ENCODE measurements around the gene RICTOR. TPM values are rescaled to one million over a fixed set of nuclear protein-coding genes. Genes with fewer than 3 reads are reported as not detected.

Gene RICTOR
- total RNA-seq, 1 experiment from 2014 or later, result 41.1 TPM

GRCh38 chr5:38926121-38926520 lies 148.1 kb downstream of the RICTOR start:
- no peak for TF ChIP-seq CTCF (IDR thresholded peaks at IDR 0.05; ENCODE audit: unreplicated experiment)
- Mint-ChIP-seq H3K4me3 (ENCODE audit: low read depth, unreplicated experiment) (no peak overlapping the region), H3K9me3 (ENCODE audit: low read depth, unreplicated experiment) (no peaks in the 10 kb centered on the region), H3K27ac (ENCODE audit: unreplicated experiment) (no peak overlapping the region), H3K4me1 (ENCODE audit: low read depth, unreplicated experiment) (no peaks in the 10 kb centered on the region), H3K27me3 (ENCODE audit: unreplicated experiment) (no peaks in the 10 kb centered on the region), H3K36me3 (ENCODE audit: insufficient read depth, unreplicated experiment) (peaks cover 14% of the 10 kb centered on the region)
- intact Hi-C loops (cut with micrococcal nuclease; ENCODE audit: unreplicated experiment), result no loop called here
- no TSS peak for BruUV-seq (replicated peaks)
- DNase-seq, result no peak
- CTCF ChIA-PET, result no interaction called here

- no peaks in the 10 kb centered on the region for H3K4me1 Mint-ChIP-seq (ENCODE audit: low read depth, unreplicated experiment)
- no peak overlapping the region for H3K27ac Mint-ChIP-seq (ENCODE audit: unreplicated experiment)
- no peak for DNase-seq
- TF ChIP-seq CTCF (IDR thresholded peaks at IDR 0.05; ENCODE audit: unreplicated experiment), result no peak
- no peaks in the 10 kb centered on the region for H3K27me3 Mint-ChIP-seq (ENCODE audit: unreplicated experiment)
- intact Hi-C loops (cut with micrococcal nuclease; ENCODE audit: unreplicated experiment), result no loop called here
- no peaks in the 10 kb centered on the region for H3K9me3 Mint-ChIP-seq (ENCODE audit: low read depth, unreplicated experiment)
- CTCF ChIA-PET, result no interaction called here
- peaks cover 14% of the 10 kb centered on the region for H3K36me3 Mint-ChIP-seq (ENCODE audit: insufficient read depth, unreplicated experiment)
- no TSS peak for BruUV-seq (replicated peaks)
- H3K4me3 Mint-ChIP-seq (ENCODE audit: low read depth, unreplicated experiment), result no peak overlapping the region
Observed at GRCh38 chr5:38925154-38925925, 148.9 kb downstream of the RICTOR start.

GRCh38 chr5:38923661-38924451 lies 150.3 kb downstream of the RICTOR start:
- Mint-ChIP-seq H3K4me1 (ENCODE audit: low read depth, unreplicated experiment) (no peaks in the 10 kb centered on the region), H3K27ac (ENCODE audit: unreplicated experiment) (no peak overlapping the region), H3K4me3 (ENCODE audit: low read depth, unreplicated experiment) (no peak overlapping the region), H3K36me3 (ENCODE audit: insufficient read depth, unreplicated experiment) (peaks cover 17% of the 10 kb centered on the region), H3K27me3 (ENCODE audit: unreplicated experiment) (no peaks in the 10 kb centered on the region), H3K9me3 (ENCODE audit: low read depth, unreplicated experiment) (no peaks in the 10 kb centered on the region)
- no TSS peak for BruUV-seq (replicated peaks)
- DNase-seq, result no peak
- no peak for TF ChIP-seq CTCF (IDR thresholded peaks at IDR 0.05; ENCODE audit: unreplicated experiment)
- intact Hi-C loops (cut with micrococcal nuclease; ENCODE audit: unreplicated experiment), result loop anchor here (2.0 to 5.0 kb wide), 3 partner anchors 77 to 482 kb away; partner anchors contain the start of gene OSMR
- CTCF ChIA-PET, result no interaction called here

GRCh38 chr5:38922199-38922598 lies 152.0 kb downstream of the RICTOR start:
- no peak overlapping the region for H3K27ac Mint-ChIP-seq (ENCODE audit: unreplicated experiment)
- H3K27me3 Mint-ChIP-seq (ENCODE audit: unreplicated experiment), result no peaks in the 10 kb centered on the region
- no peaks in the 10 kb centered on the region for H3K9me3 Mint-ChIP-seq (ENCODE audit: low read depth, unreplicated experiment)
- DNase-seq, result peak; percentile 66
- BruUV-seq (replicated peaks), result no TSS peak
- H3K4me1 Mint-ChIP-seq (ENCODE audit: low read depth, unreplicated experiment), result no peaks in the 10 kb centered on the region
- H3K4me3 Mint-ChIP-seq (ENCODE audit: low read depth, unreplicated experiment), result no peak overlapping the region
- peak; percentile 81 for TF ChIP-seq CTCF (IDR thresholded peaks at IDR 0.05; ENCODE audit: unreplicated experiment)
- CTCF ChIA-PET, result interaction anchor here (1.2 to 1.5 kb wide), 2 partner anchors 11 to 481 kb away, joined by 3 to 11 read pairs; no protein-coding TSS in a partner anchor
- H3K36me3 Mint-ChIP-seq (ENCODE audit: insufficient read depth, unreplicated experiment), result peaks cover 10% of the 10 kb centered on the region
- intact Hi-C loops (cut with micrococcal nuclease; ENCODE audit: unreplicated experiment), result loop anchor here (1.0 to 5.0 kb wide), 4 partner anchors 75 to 502 kb away; partner anchors contain the start of gene OSMR
